ENCODE data around the gene TRAK1. TPM values are rescaled to one million over a fixed set of nuclear protein-coding genes. Genes with fewer than 3 reads are reported as not detected.

Gene TRAK1
- total RNA-seq, 1 donor from 2014 or later = 58.4 TPM

DNA sequence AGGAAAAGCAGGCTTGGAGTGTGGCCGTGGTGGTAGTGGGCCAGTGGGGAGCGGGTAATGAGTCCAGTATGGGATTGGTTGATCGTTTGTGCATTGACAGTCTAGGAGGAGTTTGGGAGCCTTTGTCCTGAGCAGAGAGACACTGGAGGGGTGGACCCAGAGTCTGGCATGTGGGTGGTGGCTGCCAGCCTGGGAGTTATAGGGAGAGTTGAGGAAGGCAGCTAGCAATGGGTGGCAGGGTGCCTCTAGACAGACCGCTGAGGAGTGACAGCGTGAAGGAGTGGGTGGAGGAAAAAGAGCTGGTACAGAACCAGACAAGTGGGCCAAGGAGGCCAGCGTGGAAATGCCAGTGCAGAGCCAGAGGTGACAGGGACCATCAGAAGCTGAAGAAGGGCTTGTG, 176.7 kb downstream of the TRAK1 start:
- Mint-ChIP-seq H3K9me3 (peaks cover 12% of the 10 kb centered on the region), H3K4me1 (peaks cover 10% of the 10 kb centered on the region), H3K27ac (no peak overlapping the region), H3K27me3 (peaks cover 64% of the 10 kb centered on the region), H3K4me3 (no peak overlapping the region), H3K36me3 (ENCODE audit: low read depth) (no peaks in the 10 kb centered on the region)
- ChIA-PET POLR2A (no interaction called here), CTCF (no interaction called here)
- TF ChIP-seq, protein P1, sequence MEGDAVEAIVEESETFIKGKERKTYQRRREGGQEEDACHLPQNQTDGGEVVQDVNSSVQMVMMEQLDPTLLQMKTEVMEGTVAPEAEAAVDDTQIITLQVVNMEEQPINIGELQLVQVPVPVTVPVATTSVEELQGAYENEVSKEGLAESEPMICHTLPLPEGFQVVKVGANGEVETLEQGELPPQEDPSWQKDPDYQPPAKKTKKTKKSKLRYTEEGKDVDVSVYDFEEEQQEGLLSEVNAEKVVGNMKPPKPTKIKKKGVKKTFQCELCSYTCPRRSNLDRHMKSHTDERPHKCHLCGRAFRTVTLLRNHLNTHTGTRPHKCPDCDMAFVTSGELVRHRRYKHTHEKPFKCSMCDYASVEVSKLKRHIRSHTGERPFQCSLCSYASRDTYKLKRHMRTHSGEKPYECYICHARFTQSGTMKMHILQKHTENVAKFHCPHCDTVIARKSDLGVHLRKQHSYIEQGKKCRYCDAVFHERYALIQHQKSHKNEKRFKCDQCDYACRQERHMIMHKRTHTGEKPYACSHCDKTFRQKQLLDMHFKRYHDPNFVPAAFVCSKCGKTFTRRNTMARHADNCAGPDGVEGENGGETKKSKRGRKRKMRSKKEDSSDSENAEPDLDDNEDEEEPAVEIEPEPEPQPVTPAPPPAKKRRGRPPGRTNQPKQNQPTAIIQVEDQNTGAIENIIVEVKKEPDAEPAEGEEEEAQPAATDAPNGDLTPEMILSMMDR (IDR thresholded peaks at IDR 0.05) = no peak
- no peak for DNase-seq
- intact Hi-C loops (cut with micrococcal nuclease) = no loop called here
- ATAC-seq (ENCODE audit: low read depth) = no peak

DNA sequence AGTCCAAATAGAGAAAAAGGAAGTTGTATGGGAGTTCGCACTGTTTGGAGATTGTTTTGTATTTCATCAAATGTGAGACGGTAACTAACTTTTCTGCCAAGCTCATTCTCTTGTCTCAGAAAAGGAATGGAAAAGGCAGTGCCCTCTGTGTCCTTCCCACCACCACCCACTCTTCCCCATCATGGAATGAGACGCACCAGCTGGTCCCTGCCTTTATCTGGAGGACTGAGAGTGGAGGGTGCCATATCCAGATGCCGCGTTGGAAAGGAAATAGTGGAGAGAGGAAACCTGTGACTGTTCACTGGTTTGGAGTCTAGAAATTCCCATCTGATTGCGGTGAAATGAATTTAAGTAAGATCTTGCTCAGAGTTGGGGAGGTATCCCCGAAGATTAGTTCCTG, 178.5 kb downstream of the TRAK1 start:
- ATAC-seq (ENCODE audit: low read depth) = no peak
- H3K4me3 Mint-ChIP-seq = no peak overlapping the region
- ChIA-PET CTCF (no interaction called here), POLR2A (no interaction called here)
- TF ChIP-seq, protein P1 (IDR thresholded peaks at IDR 0.05) = no peak
- intact Hi-C loops (cut with micrococcal nuclease) = no loop called here
- peaks cover under 1% of the 10 kb centered on the region for H3K4me1 Mint-ChIP-seq
- peaks cover 56% of the 10 kb centered on the region for H3K27me3 Mint-ChIP-seq
- H3K9me3 Mint-ChIP-seq = peaks cover 12% of the 10 kb centered on the region
- no peak for DNase-seq
- no peaks in the 10 kb centered on the region for H3K36me3 Mint-ChIP-seq (ENCODE audit: low read depth)
- H3K27ac Mint-ChIP-seq = no peak overlapping the region

DNA sequence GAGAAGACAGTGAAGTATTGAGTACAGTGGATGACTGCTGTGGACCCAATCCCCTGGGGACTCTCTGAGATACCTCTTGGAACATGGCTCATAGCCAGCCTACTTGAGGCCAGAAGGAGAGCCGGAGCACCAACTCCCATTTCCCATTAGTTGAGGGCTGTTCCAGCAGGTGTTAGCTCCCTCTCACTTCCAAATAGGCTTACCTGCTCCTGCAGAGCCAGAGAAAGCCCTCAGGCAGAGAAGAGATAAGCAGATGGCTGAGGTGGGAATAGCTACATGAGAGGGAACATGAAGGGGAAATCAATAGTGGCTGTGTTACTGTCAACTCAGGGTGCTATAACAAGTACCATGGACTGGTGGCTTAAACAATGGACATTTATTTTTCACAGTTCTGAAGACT, 179.4 kb downstream of the TRAK1 start:
- no peak for DNase-seq
- Mint-ChIP-seq H3K27ac (no peak overlapping the region), H3K36me3 (ENCODE audit: low read depth) (no peaks in the 10 kb centered on the region), H3K9me3 (peaks cover 15% of the 10 kb centered on the region), H3K4me1 (no peaks in the 10 kb centered on the region), H3K27me3 (peaks cover 53% of the 10 kb centered on the region), H3K4me3 (no peak overlapping the region)
- CTCF ChIA-PET = no interaction called here
- POLR2A ChIA-PET = no interaction called here
- ATAC-seq (ENCODE audit: low read depth) = no peak
- intact Hi-C loops (cut with micrococcal nuclease) = no loop called here
- TF ChIP-seq, protein P1 (IDR thresholded peaks at IDR 0.05) = no peak

DNA sequence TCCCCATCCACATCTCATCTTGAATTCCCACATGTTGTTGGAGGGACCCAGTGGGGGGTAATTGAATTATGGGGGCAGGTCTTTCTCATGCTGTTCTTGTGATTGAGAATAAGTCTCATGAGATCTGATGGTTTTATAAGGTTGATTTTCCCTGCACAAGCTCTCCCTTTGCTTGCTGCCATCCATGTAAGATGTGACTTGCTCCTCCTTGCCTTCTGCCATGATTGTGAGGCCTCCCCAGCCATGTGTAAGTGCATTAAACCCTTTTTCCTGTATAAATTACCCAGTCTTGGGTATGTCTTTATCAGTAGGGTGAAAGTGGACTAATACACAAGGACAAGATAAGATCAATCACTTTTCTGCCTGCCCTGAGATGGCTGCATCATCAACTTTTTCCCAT, 180.6 kb downstream of the TRAK1 start:
- POLR2A ChIA-PET = interaction anchor here (0.6 kb wide), 1 partner anchor 576 kb away, joined by 7 read pairs; no protein-coding TSS in a partner anchor
- CTCF ChIA-PET = no interaction called here
- peaks cover 48% of the 10 kb centered on the region for H3K27me3 Mint-ChIP-seq

DNA sequence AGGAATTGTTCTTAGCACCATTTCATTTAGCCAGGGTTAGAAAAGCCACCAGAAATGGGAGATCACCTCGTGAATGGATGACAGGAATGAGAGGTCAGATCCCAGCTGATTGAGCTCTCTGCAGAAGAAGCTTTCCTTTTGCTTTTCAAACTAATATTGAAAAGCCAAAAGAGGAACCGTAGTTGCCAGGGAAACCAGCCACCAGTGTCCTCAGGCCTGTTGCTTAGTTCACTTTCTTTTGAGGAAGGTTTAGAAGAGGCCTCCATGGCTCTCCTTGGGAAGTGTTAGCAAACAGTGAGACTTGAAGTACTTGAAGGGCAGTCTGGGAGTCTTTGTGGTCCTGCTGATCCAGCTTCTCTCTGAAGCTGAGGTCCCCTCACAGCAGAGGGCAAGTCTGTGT, 182.2 kb downstream of the TRAK1 start:
- Mint-ChIP-seq H3K4me3 (no peak overlapping the region), H3K27me3 (peaks cover 33% of the 10 kb centered on the region), H3K4me1 (no peaks in the 10 kb centered on the region), H3K9me3 (peaks cover 15% of the 10 kb centered on the region), H3K36me3 (ENCODE audit: low read depth) (no peaks in the 10 kb centered on the region), H3K27ac (no peak overlapping the region)
- intact Hi-C loops (cut with micrococcal nuclease) = no loop called here
- no peak for ATAC-seq (ENCODE audit: low read depth)
- DNase-seq = no peak
- ChIA-PET POLR2A (no interaction called here), CTCF (no interaction called here)
- TF ChIP-seq, protein P1 (IDR thresholded peaks at IDR 0.05) = no peak

More for the DNA sequence above, 180.6 kb downstream of the TRAK1 start:
- Mint-ChIP-seq H3K27ac (no peak overlapping the region), H3K4me1 (no peaks in the 10 kb centered on the region), H3K36me3 (ENCODE audit: low read depth) (no peaks in the 10 kb centered on the region), H3K9me3 (peaks cover 15% of the 10 kb centered on the region), H3K4me3 (no peak overlapping the region)
- intact Hi-C loops (cut with micrococcal nuclease) = no loop called here
- TF ChIP-seq, protein P1 (IDR thresholded peaks at IDR 0.05) = no peak
- no peak for DNase-seq
- no peak for ATAC-seq (ENCODE audit: low read depth)
